ENCODE data around the gene ZSCAN30. TPM values are rescaled to one million over a fixed set of nuclear protein-coding genes. Genes with fewer than 3 reads are reported as not detected.
A peak's percentile ranks its signal among the peaks of the same experiment; 100 is the strongest.

The ZSCAN30 gene
- total and polyA plus RNA-seq, 9 of the 15 experiments (the other 6 are each of a cell fraction or from before 2014, with no cell fraction given): 4.6 to 13.6 (median 10.8) TPM

DNA sequence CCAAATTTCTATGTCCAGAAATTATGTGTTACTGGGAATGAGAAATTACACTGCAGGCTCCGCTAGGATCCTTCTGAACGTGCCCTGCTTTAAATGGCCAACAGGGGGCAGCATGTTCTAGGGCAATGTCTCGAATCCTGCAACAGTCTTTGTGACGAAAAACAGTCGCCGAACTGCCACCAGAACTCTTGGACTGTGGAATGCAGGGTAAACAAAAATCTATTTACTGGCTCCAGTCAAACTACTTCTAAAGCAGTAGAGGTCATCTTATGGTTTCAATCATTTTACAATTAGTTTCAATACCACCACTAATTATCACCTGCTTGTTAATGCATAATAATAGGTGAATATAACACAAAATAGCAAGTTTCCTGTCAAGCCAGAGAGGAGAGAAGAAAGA is 59.0 kb downstream of the ZSCAN30 start (continued):
- TF ChIP-seq TEAD4 (IDR thresholded peaks at IDR 0.05; ENCODE audit: low read length) (0 out of 2 replicates have a peak, but pooled peaks have one; percentile 31), TEAD4 (CRISPR knock-in tag; IDR thresholded peaks at IDR 0.05; ENCODE audit: borderline replicate concordance) (no peak), SNIP1 (IDR thresholded peaks at IDR 0.05; ENCODE audit: low read depth) (no peak), FOXM1 (IDR thresholded peaks at IDR 0.05; ENCODE audit: low read depth) (peak; percentile 13; the same call in 1 of the 2 replicates), FOXM1 (CRISPR knock-in tag; IDR thresholded peaks at IDR 0.05; ENCODE audit: low read depth) (no peak), TBL1XR1 (IDR thresholded peaks at IDR 0.05; ENCODE audit: low read length in 2 of 2) (no peak), EP300 (IDR thresholded peaks at IDR 0.05; ENCODE audit: low read length) (peak; percentile 40; the same call in 1 of the 2 replicates), ZNF586 (CRISPR knock-in tag; conservative IDR thresholded peaks at IDR 0.05) (no peak)
- TF ChIP-seq, protein P1, sequence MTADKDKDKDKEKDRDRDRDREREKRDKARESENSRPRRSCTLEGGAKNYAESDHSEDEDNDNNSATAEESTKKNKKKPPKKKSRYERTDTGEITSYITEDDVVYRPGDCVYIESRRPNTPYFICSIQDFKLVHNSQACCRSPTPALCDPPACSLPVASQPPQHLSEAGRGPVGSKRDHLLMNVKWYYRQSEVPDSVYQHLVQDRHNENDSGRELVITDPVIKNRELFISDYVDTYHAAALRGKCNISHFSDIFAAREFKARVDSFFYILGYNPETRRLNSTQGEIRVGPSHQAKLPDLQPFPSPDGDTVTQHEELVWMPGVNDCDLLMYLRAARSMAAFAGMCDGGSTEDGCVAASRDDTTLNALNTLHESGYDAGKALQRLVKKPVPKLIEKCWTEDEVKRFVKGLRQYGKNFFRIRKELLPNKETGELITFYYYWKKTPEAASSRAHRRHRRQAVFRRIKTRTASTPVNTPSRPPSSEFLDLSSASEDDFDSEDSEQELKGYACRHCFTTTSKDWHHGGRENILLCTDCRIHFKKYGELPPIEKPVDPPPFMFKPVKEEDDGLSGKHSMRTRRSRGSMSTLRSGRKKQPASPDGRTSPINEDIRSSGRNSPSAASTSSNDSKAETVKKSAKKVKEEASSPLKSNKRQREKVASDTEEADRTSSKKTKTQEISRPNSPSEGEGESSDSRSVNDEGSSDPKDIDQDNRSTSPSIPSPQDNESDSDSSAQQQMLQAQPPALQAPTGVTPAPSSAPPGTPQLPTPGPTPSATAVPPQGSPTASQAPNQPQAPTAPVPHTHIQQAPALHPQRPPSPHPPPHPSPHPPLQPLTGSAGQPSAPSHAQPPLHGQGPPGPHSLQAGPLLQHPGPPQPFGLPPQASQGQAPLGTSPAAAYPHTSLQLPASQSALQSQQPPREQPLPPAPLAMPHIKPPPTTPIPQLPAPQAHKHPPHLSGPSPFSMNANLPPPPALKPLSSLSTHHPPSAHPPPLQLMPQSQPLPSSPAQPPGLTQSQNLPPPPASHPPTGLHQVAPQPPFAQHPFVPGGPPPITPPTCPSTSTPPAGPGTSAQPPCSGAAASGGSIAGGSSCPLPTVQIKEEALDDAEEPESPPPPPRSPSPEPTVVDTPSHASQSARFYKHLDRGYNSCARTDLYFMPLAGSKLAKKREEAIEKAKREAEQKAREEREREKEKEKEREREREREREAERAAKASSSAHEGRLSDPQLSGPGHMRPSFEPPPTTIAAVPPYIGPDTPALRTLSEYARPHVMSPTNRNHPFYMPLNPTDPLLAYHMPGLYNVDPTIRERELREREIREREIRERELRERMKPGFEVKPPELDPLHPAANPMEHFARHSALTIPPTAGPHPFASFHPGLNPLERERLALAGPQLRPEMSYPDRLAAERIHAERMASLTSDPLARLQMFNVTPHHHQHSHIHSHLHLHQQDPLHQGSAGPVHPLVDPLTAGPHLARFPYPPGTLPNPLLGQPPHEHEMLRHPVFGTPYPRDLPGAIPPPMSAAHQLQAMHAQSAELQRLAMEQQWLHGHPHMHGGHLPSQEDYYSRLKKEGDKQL (CRISPR knock-in tag; IDR thresholded peaks at IDR 0.05; ENCODE audit: borderline replicate concordance): no peak
- TF ChIP-seq, protein P2, sequence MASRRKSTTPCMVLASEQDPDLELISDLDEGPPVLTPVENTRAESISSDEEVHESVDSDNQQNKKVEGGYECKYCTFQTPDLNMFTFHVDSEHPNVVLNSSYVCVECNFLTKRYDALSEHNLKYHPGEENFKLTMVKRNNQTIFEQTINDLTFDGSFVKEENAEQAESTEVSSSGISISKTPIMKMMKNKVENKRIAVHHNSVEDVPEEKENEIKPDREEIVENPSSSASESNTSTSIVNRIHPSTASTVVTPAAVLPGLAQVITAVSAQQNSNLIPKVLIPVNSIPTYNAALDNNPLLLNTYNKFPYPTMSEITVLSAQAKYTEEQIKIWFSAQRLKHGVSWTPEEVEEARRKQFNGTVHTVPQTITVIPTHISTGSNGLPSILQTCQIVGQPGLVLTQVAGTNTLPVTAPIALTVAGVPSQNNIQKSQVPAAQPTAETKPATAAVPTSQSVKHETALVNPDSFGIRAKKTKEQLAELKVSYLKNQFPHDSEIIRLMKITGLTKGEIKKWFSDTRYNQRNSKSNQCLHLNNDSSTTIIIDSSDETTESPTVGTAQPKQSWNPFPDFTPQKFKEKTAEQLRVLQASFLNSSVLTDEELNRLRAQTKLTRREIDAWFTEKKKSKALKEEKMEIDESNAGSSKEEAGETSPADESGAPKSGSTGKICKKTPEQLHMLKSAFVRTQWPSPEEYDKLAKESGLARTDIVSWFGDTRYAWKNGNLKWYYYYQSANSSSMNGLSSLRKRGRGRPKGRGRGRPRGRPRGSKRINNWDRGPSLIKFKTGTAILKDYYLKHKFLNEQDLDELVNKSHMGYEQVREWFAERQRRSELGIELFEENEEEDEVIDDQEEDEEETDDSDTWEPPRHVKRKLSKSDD (conservative IDR thresholded peaks at IDR 0.05; ENCODE audit: low read length): no peak
- TF ChIP-seq, protein P3, sequence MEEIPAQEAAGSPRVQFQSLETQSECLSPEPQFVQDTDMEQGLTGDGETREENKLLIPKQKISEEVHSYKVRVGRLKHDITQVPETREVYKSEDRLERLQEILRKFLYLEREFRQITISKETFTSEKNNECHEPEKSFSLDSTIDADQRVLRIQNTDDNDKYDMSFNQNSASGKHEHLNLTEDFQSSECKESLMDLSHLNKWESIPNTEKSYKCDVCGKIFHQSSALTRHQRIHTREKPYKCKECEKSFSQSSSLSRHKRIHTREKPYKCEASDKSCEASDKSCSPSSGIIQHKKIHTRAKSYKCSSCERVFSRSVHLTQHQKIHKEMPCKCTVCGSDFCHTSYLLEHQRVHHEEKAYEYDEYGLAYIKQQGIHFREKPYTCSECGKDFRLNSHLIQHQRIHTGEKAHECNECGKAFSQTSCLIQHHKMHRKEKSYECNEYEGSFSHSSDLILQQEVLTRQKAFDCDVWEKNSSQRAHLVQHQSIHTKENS (CRISPR knock-in tag; IDR thresholded peaks at IDR 0.05): no peak
- TF ChIP-seq, protein P4, sequence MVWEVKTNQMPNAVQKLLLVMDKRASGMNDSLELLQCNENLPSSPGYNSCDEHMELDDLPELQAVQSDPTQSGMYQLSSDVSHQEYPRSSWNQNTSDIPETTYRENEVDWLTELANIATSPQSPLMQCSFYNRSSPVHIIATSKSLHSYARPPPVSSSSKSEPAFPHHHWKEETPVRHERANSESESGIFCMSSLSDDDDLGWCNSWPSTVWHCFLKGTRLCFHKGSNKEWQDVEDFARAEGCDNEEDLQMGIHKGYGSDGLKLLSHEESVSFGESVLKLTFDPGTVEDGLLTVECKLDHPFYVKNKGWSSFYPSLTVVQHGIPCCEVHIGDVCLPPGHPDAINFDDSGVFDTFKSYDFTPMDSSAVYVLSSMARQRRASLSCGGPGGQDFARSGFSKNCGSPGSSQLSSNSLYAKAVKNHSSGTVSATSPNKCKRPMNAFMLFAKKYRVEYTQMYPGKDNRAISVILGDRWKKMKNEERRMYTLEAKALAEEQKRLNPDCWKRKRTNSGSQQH (CRISPR knock-in tag; IDR thresholded peaks at IDR 0.05): no peak
- TF ChIP-seq, protein P5, sequence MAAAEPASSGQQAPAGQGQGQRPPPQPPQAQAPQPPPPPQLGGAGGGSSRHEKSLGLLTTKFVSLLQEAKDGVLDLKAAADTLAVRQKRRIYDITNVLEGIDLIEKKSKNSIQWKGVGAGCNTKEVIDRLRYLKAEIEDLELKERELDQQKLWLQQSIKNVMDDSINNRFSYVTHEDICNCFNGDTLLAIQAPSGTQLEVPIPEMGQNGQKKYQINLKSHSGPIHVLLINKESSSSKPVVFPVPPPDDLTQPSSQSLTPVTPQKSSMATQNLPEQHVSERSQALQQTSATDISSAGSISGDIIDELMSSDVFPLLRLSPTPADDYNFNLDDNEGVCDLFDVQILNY (CRISPR knock-in tag; IDR thresholded peaks at IDR 0.05): no peak
- TF ChIP-seq, protein P6, sequence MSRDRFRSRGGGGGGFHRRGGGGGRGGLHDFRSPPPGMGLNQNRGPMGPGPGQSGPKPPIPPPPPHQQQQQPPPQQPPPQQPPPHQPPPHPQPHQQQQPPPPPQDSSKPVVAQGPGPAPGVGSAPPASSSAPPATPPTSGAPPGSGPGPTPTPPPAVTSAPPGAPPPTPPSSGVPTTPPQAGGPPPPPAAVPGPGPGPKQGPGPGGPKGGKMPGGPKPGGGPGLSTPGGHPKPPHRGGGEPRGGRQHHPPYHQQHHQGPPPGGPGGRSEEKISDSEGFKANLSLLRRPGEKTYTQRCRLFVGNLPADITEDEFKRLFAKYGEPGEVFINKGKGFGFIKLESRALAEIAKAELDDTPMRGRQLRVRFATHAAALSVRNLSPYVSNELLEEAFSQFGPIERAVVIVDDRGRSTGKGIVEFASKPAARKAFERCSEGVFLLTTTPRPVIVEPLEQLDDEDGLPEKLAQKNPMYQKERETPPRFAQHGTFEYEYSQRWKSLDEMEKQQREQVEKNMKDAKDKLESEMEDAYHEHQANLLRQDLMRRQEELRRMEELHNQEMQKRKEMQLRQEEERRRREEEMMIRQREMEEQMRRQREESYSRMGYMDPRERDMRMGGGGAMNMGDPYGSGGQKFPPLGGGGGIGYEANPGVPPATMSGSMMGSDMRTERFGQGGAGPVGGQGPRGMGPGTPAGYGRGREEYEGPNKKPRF (IDR thresholded peaks at IDR 0.05; ENCODE audit: low read depth, low read length): no peak

All from K562 (cell line).